Liver (tissue), 3 donors: Measurements from ENCODE around the gene NSDHL.

ENCODE experiments used
- HNF4A ChIP-seq, 2 donors: conservative IDR thresholded peaks; 2 replicates each; pipeline ENCODE4 v1.6.1; 2016; ENCODE audit warnings: antibody characterized with exemption in 2 of 2, mild to moderate bottlenecking in 2 of 2
- TF ChIP-seq, protein P1 (sequence below): fragments of 150-350 bp; IDR thresholded peaks from 2 replicates; pipeline ENCODE4 v1.5.1; 2017; ENCODE audit warnings: improper control_type of control experiment, low read depth, low read length; ENCODE audit not compliant: missing input control
- donor health status: healthy.
- donor health status: healthy.

GRCh38 chrX:152865232-152865920 is 34.5 kb downstream of the NSDHL start:
- TF ChIP-seq, protein P1, sequence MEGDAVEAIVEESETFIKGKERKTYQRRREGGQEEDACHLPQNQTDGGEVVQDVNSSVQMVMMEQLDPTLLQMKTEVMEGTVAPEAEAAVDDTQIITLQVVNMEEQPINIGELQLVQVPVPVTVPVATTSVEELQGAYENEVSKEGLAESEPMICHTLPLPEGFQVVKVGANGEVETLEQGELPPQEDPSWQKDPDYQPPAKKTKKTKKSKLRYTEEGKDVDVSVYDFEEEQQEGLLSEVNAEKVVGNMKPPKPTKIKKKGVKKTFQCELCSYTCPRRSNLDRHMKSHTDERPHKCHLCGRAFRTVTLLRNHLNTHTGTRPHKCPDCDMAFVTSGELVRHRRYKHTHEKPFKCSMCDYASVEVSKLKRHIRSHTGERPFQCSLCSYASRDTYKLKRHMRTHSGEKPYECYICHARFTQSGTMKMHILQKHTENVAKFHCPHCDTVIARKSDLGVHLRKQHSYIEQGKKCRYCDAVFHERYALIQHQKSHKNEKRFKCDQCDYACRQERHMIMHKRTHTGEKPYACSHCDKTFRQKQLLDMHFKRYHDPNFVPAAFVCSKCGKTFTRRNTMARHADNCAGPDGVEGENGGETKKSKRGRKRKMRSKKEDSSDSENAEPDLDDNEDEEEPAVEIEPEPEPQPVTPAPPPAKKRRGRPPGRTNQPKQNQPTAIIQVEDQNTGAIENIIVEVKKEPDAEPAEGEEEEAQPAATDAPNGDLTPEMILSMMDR = no peak
- TF ChIP-seq HNF4A (conservative IDR thresholded peaks at IDR 0.05) = no peak
